Suppressor macrophage treated with lipopolysaccharide for 1 hour (primary cell): ENCODE measurements around the gene RPS15.
"Not testable (repeated sequence)": the region's sequence is repeated elsewhere in the genome, so short reads cannot be mapped to it uniquely, and the experiment has no call there.

Experiments
- DNase-seq, 3 donors: peaks; one replicate each; pipeline ENCODE4 v3.0.0-alpha.2; 2020 to 2022

The RPS15 gene

DNA sequence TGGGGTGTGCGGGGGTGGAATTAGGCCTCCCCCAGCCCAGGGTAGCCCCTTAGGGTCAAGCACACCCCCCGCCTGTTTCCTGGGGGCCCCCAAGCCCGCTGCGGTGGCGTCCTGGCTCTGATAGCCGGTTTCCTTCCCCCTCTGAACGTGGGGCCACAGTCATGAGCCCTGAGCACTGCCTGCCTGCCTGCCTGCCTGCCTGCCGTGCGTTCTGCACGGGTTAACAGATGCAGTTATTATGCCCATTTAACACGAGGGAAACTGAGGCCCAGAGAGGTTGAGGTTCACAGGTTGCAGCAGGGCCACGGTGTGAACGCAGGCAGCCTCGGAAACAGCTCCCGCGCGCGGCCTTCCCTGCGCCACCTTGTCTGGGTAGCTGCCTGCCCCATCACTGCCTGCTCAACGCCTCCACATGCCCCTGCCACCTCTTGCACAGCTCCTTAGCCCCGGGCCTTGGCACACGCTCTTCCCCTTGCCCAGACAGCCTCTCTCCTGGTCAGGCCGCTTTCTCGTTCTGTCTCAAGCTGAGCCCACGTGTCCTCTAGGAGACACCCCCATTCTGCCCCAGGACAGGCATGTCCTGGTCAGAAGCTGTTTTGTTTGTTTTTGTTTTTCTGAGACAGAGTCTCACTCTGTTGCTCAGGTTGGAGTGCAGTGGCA lies 35.7 kb upstream of the RPS15 start:
- no peak for DNase-seq

GRCh38 chr19:1406774-1407527 lies 31.2 kb upstream of the RPS15 start:
- DNase-seq: peak; percentile 100

- peak; percentile 71 to 89 (median 71) for DNase-seq
These were observed 30.5 kb upstream of the RPS15 start, which contains the start of gene DAZAP1 for GRCh38 chr19:1407528-1408299. DAZAP1 (plus strand) TSS chr19:1407586; CDS start chr19:1407774, 188 bp downstream.

DNA sequence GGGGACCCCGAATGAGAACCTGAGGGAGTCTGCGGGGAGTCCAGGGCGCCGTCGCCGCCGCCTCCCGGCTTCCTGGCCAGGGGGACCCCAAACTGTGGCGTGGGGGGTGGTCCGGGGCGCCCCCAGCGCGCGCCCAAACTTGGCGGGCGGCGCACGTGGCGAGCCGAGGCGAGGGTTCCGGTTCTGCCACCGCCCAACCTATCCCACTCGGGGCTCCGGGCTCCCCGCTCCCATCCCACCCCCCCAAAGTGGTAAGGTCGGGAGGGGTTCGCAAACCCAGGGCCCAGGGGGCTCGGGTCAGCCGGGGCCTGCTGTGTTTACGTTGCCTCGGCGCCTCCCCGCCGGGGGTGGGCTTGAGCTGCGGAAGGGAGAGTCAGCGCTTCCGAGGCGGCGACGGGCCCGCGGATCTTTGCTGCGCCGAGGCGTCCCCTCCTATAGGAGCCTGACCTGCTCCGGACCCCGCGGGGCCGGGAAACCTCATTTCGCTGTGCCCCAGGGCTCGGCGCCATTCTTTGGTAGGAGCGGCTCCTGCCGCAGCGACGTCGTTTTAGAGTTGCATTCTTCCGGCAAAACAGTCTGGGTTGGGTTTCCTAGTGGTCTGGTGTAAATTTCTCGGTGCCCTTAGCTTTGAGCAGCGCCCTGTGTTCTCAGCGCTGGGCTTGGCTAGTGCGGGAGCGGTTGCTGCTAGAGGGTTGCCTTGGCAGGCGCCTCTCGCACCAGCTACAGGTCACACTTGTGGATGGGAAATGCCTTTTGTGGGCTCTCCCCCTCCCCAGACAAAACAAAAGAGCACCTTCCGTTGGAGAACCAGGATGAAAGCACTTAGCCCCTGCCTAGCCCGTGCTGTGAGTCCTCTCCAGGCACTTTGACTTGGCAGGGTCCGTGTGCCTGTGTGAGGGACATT lies 29.6 kb upstream of the RPS15 start:
- DNase-seq: peak; percentile 52 to 80 (median 62)

- no peak for DNase-seq
These were observed 28.8 kb upstream of the RPS15 start for GRCh38 chr19:1409204-1410005.

GRCh38 chr19:1410136-1410786 lies 27.9 kb upstream of the RPS15 start:
- peak; percentile 18 to 35 (median 19) for DNase-seq

GRCh38 chr19:1410789-1411188 lies 27.4 kb upstream of the RPS15 start:
- DNase-seq: no peak

DNA sequence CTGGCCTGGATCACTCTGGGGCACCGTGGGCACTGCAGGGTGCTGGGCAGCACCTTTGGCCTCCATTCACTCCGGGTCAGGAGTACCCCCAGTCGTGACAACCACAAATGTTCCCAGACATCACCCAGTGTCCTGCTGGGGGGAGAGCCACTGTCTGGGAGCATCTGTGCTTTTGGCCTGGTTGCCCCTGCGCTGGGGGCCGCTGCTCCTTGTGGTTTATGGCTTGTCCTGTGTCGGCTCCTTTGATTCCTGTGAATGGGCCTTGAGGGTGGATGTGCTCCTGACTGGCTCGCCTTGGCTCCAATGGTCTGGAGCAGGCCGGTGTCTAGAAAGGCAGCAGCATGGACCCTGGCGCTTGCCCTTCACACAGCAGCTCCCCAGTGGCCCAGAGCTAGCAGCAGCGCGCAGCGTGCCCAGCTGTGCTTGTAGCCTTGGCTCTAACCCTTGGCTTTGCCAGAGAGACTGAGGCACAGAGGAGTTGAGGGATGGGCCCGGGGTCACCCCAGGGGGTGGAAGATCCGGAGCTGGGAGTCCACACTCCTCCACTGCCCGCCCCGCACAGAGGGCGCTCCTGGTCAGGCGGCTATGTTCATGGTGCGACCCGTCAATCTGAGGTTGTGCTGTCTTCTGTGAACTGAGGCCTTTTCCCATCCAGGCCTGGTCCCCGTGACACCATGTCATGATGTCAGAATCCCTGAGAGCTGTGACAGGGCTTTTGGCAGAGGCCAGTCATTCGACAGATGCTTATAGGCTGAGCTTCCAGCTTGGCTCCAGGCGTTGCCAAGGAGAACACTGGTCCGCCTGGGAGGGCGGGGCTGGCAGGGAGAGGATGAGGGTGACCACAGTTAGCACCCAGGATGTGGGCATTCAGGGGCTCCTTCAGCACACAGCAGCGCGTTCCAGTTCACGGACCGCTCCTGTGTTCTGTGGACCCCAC lies 26.7 kb upstream of the RPS15 start:
- no peak for DNase-seq

DNA sequence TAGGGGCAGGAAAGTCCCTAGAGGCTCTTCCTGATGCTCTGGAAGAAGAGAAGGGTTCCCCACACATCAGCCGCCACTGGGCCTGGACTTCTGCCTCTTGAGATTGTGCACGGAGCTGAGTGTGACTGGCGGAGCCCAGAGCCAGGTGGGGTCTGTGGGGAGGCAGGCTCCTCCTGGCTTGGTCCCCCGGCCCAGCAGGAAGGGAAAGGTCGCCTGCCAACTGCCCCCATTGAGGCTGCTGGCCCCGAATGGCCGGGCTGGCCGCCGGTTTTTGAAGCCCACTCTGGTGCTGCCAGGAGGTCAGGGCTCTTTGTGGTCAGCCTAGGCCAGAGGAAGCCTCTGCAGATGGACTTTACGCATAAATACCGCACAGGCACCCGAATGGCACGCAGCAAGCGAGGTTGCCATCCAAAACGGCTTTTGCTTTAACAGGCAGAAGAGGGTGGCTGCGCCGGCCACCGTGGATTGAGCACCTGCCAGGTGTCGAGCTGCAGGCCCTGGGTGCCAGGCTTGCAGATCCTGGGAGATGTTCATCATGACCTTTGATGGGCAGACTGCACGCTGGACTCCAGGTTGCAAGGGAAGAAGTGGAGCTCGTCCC lies 25.8 kb upstream of the RPS15 start:
- no peak for DNase-seq

DNA sequence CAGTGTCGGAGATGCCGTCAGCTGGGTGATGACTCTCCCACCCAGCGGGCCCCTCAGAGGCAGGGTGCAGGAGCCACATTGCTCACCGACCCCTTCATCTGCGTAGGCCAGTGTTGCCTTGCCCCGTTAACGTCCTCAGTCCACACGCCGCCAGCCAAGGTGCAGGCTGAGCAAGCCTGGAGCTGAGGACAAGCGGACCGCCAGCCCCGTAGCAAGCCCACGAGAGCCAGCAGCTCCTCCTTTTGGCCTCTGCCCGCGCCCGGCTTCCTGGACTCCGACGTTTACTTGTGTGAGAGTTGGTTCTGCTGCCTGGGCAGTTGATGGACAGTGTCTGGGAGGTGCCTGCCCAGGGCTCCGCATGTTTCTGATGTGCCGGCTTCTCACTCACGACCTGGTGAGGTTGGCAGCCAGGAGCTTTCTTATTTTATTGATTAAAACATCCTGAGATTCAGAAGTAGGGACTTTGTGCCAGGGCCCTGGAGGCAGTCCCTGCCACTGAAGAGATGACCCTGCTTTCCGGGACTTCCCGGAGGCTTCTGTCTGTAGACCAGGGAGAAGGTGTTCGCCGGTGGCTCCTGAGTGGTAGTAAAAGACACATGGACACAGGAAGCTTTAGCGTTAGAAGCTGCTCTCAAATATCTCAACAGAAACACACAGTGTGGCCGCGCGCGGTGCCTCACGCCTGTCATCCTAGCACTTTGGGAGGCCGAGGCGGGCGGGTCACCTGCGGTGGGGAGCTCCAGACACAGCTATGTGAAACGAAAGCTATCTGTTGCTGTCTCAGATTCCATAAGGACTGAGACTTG lies 25.0 kb upstream of the RPS15 start:
- DNase-seq: no peak

GRCh38 chr19:1416014-1416841 lies 22.0 kb upstream of the RPS15 start:
- DNase-seq: no peak

- DNase-seq: no peak
These were observed 21.1 kb upstream of the RPS15 start for GRCh38 chr19:1417145-1417544.

DNA sequence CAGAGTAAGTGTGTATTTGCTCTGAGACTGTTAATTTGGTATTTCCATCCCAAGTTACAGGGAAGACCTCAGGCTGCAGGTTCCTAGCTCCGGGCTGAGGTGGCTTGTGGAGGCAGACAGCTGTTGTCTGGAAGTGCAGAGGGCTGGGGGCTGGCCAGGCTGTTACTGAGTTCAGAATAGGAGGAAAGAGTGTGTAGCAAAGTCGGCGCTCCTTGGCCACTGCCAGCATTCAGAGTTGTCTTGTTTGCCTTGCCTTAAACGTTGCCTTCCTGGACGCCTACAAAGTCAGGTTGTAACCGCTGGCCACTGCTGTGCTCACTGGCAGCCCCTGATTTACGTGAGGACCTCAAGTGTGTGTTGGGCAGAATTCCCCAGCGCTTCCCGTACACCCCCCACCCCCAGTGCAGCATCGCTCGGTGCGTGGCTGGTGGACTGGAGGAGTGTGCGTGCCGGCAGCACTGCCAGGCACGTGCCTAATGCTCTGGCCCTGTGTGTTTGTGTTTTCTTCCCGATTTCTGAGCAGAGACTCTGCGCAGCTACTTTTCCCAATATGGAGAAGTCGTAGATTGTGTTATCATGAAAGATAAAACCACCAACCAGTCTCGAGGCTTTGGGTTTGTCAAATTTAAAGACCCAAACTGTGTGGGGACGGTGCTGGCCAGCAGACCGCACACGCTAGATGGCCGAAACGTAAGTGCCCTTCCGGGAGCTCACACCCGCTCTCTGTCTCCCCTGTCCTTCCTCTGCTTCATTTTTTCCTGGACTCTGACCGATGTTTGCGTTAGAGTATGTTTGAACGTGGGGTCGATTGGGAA lies 20.3 kb upstream of the RPS15 start:
- no peak for DNase-seq

GRCh38 chr19:1418496-1418775 lies 19.8 kb upstream of the RPS15 start:
- DNase-seq: no peak

DNA sequence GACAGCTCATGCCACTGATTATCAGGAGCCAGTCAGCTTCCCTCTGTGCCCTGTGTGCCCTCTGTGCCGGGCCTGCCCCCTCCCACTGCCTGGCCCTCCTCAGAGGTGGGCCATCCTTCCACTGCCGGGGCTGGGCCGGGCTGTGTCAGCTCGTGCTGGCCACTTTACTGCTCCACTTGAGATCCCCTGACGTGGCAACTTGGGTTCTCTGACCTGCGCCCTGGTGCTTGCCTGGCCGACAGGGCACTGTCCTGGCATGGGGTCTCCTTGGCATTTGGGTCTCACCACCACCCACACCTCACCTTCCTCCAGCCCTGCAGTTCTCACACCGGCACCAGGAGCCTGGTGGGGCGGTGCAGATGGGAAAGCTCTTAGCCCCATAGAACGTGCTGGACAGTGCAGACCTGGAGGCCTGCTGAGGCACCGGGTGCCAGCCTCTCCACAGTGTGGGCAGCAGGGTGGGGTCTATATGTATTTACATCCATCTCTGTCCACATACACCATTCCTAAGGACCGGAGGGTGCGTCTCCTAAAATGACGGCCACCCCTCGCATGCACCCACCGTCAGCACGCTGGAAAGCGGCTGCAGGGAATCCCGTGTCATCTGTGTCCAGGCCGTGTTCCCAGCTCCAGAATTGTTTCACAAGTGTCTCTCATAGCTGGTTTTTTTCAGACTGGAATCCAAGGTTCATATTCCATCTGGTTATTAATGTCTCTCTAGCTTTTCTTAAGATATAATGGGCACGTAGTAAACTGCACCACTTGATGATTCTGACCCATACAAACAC lies 19.1 kb upstream of the RPS15 start:
- DNase-seq: no peak

DNA sequence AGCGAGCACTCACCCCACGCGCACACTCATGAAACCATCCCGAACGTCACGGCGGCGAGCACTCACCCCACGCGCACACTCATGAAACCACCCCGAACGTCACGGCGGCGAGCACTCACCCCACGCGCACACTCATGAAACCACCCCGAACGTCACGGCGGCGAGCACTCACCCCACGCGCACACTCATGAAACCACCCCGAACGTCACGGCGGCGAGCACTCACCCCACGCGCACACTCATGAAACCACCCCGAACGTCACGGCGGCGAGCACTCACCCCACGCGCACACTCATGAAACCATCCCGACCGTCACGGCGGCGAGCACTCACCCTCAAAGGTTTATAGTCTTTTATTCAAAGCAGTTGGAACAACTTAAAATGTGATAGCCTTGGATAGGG lies 18.1 kb upstream of the RPS15 start:
- not testable (repeated sequence) for DNase-seq
